Thoracic aorta (tissue), 2 donors: Measurements from ENCODE around the gene PBX2. TPM values are rescaled to one million over a fixed set of nuclear protein-coding genes. Genes with fewer than 3 reads are reported as not detected.

Experiments used
- ATAC-seq: fragments of 150-250 bp; one replicate; pipeline ENCODE4 v1.8.0; 2017; ENCODE audit warnings: low read depth; ENCODE audit not compliant: insufficient number of reproducible peaks, low FRiP score
- DNase-seq: peaks from one replicate; pipeline ENCODE4 v3.0.0-alpha.2; 2020; ENCODE audit warnings: low spot score
- H3K27ac ChIP-seq, 2 donors: fragments of 200-600 bp; sonication (generic); 1 replicate in 1 of 2; 2 replicates in 1 of 2; pipeline ENCODE4 v1.5.1; 2016; ENCODE audit warnings: mild to moderate bottlenecking in 2 of 2, moderate library complexity in 2 of 2
- H3K27me3 ChIP-seq: fragments of 200-600 bp; sonication (generic); replicated peaks from 2 replicates; pipeline ENCODE4 v1.6.0; 2016; ENCODE audit warnings: mild to moderate bottlenecking; ENCODE audit not compliant: insufficient read depth
- H3K36me3 ChIP-seq: fragments of 200-600 bp; sonication (generic); one replicate; pipeline ENCODE4 v1.5.1; 2016
- H3K4me1 ChIP-seq, 2 donors: fragments of 200-600 bp; sonication (generic); 1 replicate in 1 of 2; 2 replicates in 1 of 2; pipeline versions ENCODE4 v1.5.1 to v1.6.0; 2016; ENCODE audit warnings: low read depth in 2 of 2, mild to moderate bottlenecking in 1 of 2; ENCODE audit not compliant: control insufficient read depth in 1 of 2
- H3K4me3 ChIP-seq: fragments of 200-600 bp; sonication (generic); 2 replicates; pipeline ENCODE4 v1.5.1; 2016; ENCODE audit warnings: mild to moderate bottlenecking
- H3K9me3 ChIP-seq: fragments of 200-600 bp; sonication (generic); 2 replicates; pipeline ENCODE4 v1.5.1; 2016
- CTCF ChIP-seq: fragments of 200-600 bp; sonication (generic); IDR thresholded peaks from one replicate; pipeline ENCODE4 v1.5.1; 2019; ENCODE audit warnings: antibody characterized with exemption
- total RNA-seq, 2 donors: library from RNA; depleted of rRNA; stranded (reverse); fragments of >200 nt; gene quantifications; one replicate each; pipeline versions ENCODE4 v1.1.0 to v1.2.3, GENCODE V29; 2016

Gene PBX2
- total RNA-seq, 2 donors from 2014 or later: 35.7 to 59.4 TPM

GRCh38 chr6:32184084-32184640 lies 5.8 kb downstream of the PBX2 start, which contains the start of gene AGER:
Gene AGER (minus strand): TSS chr6:32184253. CDS start chr6:32184222, 31 bp downstream.
- no peak for TF ChIP-seq CTCF
- H3K36me3 ChIP-seq: peaks cover 15% of the 10 kb centered on the region
- DNase-seq (no peak), ATAC-seq (no peak)
- H3K4me1 ChIP-seq: peaks cover 16 to 42% of the 10 kb centered on the region in 2 donors
- H3K4me3 ChIP-seq: no peak within 1 kb of the TSS
- no peaks in the 10 kb centered on the region for H3K9me3 ChIP-seq
- no peaks in the 10 kb centered on the region for H3K27me3 ChIP-seq
- peak within 1 kb of the TSS; percentile 61 to 74 for H3K27ac ChIP-seq

GRCh38 chr6:32183483-32184083 lies 6.4 kb downstream of the PBX2 start:
- H3K9me3 ChIP-seq: no peaks in the 10 kb centered on the region
- peaks cover 15% of the 10 kb centered on the region for H3K36me3 ChIP-seq
- H3K4me1 ChIP-seq: peaks cover 15 to 42% of the 10 kb centered on the region in 2 donors
- H3K27ac ChIP-seq: no peak overlapping the region
- DNase-seq: no peak
- no peak overlapping the region for H3K4me3 ChIP-seq
- no peak for TF ChIP-seq CTCF
- no peaks in the 10 kb centered on the region for H3K27me3 ChIP-seq
- ATAC-seq: no peak

DNA sequence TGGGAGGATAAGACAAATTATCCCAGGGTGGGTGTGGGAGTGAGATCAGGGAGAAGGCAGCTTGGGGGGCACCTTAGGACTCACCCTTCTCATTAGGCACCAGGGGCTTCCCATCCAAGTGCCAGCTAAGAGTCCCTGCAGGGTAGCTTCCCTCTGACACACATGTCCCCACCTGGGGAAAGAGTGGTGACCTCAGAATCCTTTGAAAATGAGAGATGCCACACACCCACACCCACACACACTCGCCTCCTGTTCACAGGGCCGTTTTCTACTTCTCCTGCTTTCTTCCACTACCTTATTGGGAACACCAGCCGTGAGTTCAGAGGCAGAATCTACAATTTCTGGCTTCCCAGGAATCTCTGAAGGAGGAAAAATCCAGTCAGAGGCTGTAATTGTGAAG lies 7.0 kb downstream of the PBX2 start:
- DNase-seq (no peak), ATAC-seq (no peak)
- H3K4me1 ChIP-seq: peaks cover 13 to 37% of the 10 kb centered on the region in 2 donors
- H3K27me3 ChIP-seq: no peaks in the 10 kb centered on the region
- peaks cover 15% of the 10 kb centered on the region for H3K36me3 ChIP-seq
- H3K4me3 ChIP-seq: no peak overlapping the region
- H3K9me3 ChIP-seq: no peaks in the 10 kb centered on the region
- TF ChIP-seq CTCF: no peak
- no peak overlapping the region for H3K27ac ChIP-seq

DNA sequence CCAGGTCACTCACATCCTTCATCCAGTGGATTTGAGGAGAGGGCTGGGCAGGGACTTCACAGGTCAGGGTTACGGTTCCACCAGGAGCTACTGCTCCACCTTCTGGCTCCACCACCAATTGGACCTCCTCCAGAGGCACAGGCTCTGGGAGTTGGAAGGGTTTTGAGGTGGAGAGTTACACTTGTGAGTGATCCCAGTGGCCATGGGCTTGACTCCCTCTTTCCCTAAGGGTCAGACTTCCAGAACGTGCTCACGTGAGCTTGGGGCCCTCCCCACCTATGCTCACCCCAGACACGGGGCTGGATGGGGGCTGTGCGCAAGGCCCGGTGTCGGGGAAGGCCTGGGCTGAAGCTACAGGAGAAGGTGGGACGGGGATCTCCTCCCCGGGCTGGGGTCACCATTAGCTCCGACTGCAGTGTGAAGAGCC lies 7.4 kb downstream of the PBX2 start:
- no peak for TF ChIP-seq CTCF
- H3K27ac ChIP-seq: no peak overlapping the region
- H3K27me3 ChIP-seq: no peaks in the 10 kb centered on the region
- no peak overlapping the region for H3K4me3 ChIP-seq
- ATAC-seq (no peak), DNase-seq (no peak)
- H3K4me1 ChIP-seq: peaks cover 13 to 32% of the 10 kb centered on the region in 2 donors
- H3K36me3 ChIP-seq: peaks cover 11% of the 10 kb centered on the region
- H3K9me3 ChIP-seq: no peaks in the 10 kb centered on the region

DNA sequence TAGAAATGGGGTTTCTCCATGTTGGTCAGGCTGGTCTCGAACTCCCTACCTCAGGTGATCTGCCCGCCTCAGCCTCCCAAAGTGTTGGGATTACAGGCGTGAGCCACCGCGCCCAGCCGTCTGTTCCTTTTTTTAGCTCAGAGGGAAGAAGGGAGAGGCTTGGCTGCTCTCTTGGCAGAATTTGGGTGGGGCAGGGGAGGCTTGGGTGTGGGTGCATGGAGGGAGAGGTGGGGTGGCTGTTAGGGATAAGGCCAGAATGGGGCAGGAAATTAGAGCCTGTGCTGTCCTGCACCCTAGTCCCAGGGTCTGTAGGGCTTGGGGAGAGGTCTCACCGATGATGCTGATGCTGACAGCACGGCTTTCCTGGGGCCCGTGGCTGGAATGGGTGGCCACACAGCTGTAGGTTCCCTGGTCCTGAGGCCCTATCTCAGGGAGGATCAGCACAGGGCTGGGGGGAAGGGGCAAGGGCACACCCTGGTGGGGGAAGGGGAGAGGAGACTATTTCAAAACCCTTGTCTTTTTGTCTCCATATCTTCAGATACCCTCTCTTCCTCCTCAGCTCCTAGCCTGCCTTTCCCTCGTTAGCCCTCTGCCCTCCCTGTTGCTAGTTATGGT lies 8.0 kb downstream of the PBX2 start:
- H3K27me3 ChIP-seq: no peaks in the 10 kb centered on the region
- ATAC-seq: no peak
- H3K9me3 ChIP-seq: no peaks in the 10 kb centered on the region
- no peak overlapping the region for H3K4me3 ChIP-seq
- DNase-seq: no peak
- H3K27ac ChIP-seq: peak overlapping the region in 1 of 2 donors; percentile 31
- no peak for TF ChIP-seq CTCF
- peaks cover 13 to 28% of the 10 kb centered on the region in 2 donors for H3K4me1 ChIP-seq
- peaks cover 7% of the 10 kb centered on the region for H3K36me3 ChIP-seq
